Measurements from ENCODE around the gene FSIP1. TPM values are rescaled to one million over a fixed set of nuclear protein-coding genes. Genes with fewer than 3 reads are reported as not detected.

The FSIP1 gene
- total RNA-seq, 1 experiment from 2014 or later, result 0.61 TPM

GRCh38 chr15:39819533-39819932 is 36.9 kb upstream of the FSIP1 start:
- H3K4me1 Mint-ChIP-seq, result peaks cover 63% of the 10 kb centered on the region
- H3K4me3 Mint-ChIP-seq, result no peak overlapping the region
- peak overlapping the region; percentile 39 for H3K27ac Mint-ChIP-seq
- ChIA-PET CTCF (no interaction called here), POLR2A (interaction anchor here (1.3 kb wide), 1 partner anchor 51 kb away, joined by 3 read pairs; no protein-coding TSS in a partner anchor)
- H3K9me3 Mint-ChIP-seq, result peaks cover 17% of the 10 kb centered on the region
- no peak for DNase-seq (ENCODE audit: low spot score)
- no peak for ATAC-seq
- TF ChIP-seq FOXK1 (CRISPR knock-in tag; IDR thresholded peaks at IDR 0.05), result no peak
- no peak for TF ChIP-seq ZNF425 (CRISPR knock-in tag; conservative IDR thresholded peaks at IDR 0.05)
- no peak for TF ChIP-seq SOX15 (CRISPR knock-in tag; IDR thresholded peaks at IDR 0.05)
- no peak for TF ChIP-seq RELA (CRISPR knock-in tag; IDR thresholded peaks at IDR 0.05; ENCODE audit: borderline replicate concordance)
- TF ChIP-seq FOXJ3 (CRISPR knock-in tag; IDR thresholded peaks at IDR 0.05; ENCODE audit: borderline replicate concordance), result no peak
- TF ChIP-seq SP1 (CRISPR knock-in tag; conservative IDR thresholded peaks at IDR 0.05), result no peak
- TF ChIP-seq, protein P1, sequence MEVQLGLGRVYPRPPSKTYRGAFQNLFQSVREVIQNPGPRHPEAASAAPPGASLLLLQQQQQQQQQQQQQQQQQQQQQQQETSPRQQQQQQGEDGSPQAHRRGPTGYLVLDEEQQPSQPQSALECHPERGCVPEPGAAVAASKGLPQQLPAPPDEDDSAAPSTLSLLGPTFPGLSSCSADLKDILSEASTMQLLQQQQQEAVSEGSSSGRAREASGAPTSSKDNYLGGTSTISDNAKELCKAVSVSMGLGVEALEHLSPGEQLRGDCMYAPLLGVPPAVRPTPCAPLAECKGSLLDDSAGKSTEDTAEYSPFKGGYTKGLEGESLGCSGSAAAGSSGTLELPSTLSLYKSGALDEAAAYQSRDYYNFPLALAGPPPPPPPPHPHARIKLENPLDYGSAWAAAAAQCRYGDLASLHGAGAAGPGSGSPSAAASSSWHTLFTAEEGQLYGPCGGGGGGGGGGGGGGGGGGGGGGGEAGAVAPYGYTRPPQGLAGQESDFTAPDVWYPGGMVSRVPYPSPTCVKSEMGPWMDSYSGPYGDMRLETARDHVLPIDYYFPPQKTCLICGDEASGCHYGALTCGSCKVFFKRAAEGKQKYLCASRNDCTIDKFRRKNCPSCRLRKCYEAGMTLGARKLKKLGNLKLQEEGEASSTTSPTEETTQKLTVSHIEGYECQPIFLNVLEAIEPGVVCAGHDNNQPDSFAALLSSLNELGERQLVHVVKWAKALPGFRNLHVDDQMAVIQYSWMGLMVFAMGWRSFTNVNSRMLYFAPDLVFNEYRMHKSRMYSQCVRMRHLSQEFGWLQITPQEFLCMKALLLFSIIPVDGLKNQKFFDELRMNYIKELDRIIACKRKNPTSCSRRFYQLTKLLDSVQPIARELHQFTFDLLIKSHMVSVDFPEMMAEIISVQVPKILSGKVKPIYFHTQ (CRISPR knock-in tag; IDR thresholded peaks at IDR 0.05), result no peak
- no peak for TF ChIP-seq MXD4 (CRISPR knock-in tag; IDR thresholded peaks at IDR 0.05; ENCODE audit: borderline replicate concordance)
- no peak for TF ChIP-seq TCF7 (CRISPR knock-in tag; IDR thresholded peaks at IDR 0.05; ENCODE audit: low read depth)
- no peak for TF ChIP-seq EMX1 (CRISPR knock-in tag; IDR thresholded peaks at IDR 0.05)
- TF ChIP-seq ZMAT4 (CRISPR knock-in tag; IDR thresholded peaks at IDR 0.05), result no peak
- TF ChIP-seq, protein P2, sequence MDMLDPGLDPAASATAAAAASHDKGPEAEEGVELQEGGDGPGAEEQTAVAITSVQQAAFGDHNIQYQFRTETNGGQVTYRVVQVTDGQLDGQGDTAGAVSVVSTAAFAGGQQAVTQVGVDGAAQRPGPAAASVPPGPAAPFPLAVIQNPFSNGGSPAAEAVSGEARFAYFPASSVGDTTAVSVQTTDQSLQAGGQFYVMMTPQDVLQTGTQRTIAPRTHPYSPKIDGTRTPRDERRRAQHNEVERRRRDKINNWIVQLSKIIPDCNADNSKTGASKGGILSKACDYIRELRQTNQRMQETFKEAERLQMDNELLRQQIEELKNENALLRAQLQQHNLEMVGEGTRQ (CRISPR knock-in tag; IDR thresholded peaks at IDR 0.05), result no peak
- TF ChIP-seq, protein P3, sequence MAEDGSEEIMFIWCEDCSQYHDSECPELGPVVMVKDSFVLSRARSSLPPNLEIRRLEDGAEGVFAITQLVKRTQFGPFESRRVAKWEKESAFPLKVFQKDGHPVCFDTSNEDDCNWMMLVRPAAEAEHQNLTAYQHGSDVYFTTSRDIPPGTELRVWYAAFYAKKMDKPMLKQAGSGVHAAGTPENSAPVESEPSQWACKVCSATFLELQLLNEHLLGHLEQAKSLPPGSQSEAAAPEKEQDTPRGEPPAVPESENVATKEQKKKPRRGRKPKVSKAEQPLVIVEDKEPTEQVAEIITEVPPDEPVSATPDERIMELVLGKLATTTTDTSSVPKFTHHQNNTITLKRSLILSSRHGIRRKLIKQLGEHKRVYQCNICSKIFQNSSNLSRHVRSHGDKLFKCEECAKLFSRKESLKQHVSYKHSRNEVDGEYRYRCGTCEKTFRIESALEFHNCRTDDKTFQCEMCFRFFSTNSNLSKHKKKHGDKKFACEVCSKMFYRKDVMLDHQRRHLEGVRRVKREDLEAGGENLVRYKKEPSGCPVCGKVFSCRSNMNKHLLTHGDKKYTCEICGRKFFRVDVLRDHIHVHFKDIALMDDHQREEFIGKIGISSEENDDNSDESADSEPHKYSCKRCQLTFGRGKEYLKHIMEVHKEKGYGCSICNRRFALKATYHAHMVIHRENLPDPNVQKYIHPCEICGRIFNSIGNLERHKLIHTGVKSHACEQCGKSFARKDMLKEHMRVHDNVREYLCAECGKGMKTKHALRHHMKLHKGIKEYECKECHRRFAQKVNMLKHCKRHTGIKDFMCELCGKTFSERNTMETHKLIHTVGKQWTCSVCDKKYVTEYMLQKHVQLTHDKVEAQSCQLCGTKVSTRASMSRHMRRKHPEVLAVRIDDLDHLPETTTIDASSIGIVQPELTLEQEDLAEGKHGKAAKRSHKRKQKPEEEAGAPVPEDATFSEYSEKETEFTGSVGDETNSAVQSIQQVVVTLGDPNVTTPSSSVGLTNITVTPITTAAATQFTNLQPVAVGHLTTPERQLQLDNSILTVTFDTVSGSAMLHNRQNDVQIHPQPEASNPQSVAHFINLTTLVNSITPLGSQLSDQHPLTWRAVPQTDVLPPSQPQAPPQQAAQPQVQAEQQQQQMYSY (CRISPR knock-in tag; IDR thresholded peaks at IDR 0.05), result no peak
- TF ChIP-seq E2F1 (CRISPR knock-in tag; IDR thresholded peaks at IDR 0.05), result no peak
- TF ChIP-seq ATF1 (CRISPR knock-in tag; IDR thresholded peaks at IDR 0.05), result no peak
- no peak for TF ChIP-seq NFE2L1 (CRISPR knock-in tag; IDR thresholded peaks at IDR 0.05)
- no peaks in the 10 kb centered on the region for H3K27me3 Mint-ChIP-seq (ENCODE audit: low read depth)
- peaks cover 8% of the 10 kb centered on the region for H3K36me3 Mint-ChIP-seq
